ENCODE data around the gene ICAM1. TPM values are rescaled to one million over a fixed set of nuclear protein-coding genes. Genes with fewer than 3 reads are reported as not detected.

Gene ICAM1
- total and polyA plus RNA-seq, 4 donors: 88.4 to 391 (median 185) TPM

DNA sequence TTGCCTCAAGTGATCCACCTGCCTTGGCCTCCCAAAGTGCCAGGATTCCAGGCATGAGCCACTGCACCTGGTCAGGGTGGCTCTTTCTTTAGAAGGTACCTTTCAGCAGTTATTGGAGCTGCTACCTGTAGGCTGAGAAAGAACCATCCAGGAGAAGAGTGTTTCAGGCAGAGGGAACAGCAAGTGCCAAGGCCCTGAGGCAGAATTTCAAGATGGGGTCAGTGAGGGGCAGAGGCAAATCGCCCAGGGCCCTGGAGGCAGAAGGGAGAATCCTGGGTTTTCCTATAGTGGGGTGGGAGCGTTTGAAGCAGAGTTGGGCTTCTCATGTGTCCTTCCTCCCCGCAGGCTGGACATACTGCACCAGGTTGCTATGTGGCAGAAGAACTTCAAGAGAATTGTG is 16.7 kb upstream of the ICAM1 start:
- H3K36me3 ChIP-seq (ENCODE audit: control insufficient read depth in 4 of 4, insufficient read depth in 4 of 4, low read length in 4 of 4): peaks cover 4 to 41% (median 20%) of the 10 kb centered on the region in 4 donors

DNA sequence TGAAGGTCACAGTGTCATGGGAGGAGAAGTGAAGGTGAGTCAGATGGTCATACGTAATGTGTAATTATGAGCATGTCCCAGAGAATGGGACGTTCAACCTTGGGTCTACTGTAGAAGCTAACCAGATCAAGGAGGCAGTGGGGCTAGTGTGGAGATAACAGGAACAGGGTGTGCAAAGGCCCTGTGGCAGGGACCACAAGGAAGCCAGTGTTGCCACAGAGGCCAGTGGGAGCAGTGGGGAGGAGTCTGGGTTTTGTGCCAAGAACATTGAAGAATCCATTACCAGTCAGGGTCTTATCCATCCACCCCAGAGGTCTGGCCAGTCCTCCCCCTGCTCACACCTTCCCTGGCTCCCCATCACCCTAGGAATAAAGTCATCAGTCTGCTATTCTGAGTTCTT is 15.6 kb upstream of the ICAM1 start:
- Histone ChIP-seq H3K4me3 (no peak overlapping the region), H3K9me3 (ENCODE audit: control insufficient read depth in 4 of 4, insufficient read depth in 3 of 4, low read length in 3 of 4) (no peaks in the 10 kb centered on the region), H3K27ac (ENCODE audit: low read depth in 1 of 2, low read length in 1 of 2) (no peak overlapping the region), H3K27me3 (ENCODE audit: control insufficient read depth in 3 of 3, insufficient read depth in 3 of 3, low read length in 2 of 3) (no peaks in the 10 kb centered on the region), H3K36me3 (ENCODE audit: control insufficient read depth in 4 of 4, insufficient read depth in 4 of 4, low read length in 4 of 4) (peaks cover 4 to 42% (median 20%) of the 10 kb centered on the region in 4 donors), H3K9ac (ENCODE audit: insufficient read depth in 1 of 2, low read length in 2 of 2) (no peak overlapping the region), H3K4me1 (ENCODE audit: control insufficient read depth in 5 of 5, insufficient read depth in 5 of 5, low read length in 5 of 5) (peaks cover 0 to 10% (median 3%) of the 10 kb centered on the region in 5 donors)
- DNase-seq (no peak), ATAC-seq (ENCODE audit: insufficient read depth, low FRiP score) (no peak)
- WGBS, 2 donors: 95 to 97% methylated on average over 2 of the region's 2 CpGs
- TF ChIP-seq, protein P1, sequence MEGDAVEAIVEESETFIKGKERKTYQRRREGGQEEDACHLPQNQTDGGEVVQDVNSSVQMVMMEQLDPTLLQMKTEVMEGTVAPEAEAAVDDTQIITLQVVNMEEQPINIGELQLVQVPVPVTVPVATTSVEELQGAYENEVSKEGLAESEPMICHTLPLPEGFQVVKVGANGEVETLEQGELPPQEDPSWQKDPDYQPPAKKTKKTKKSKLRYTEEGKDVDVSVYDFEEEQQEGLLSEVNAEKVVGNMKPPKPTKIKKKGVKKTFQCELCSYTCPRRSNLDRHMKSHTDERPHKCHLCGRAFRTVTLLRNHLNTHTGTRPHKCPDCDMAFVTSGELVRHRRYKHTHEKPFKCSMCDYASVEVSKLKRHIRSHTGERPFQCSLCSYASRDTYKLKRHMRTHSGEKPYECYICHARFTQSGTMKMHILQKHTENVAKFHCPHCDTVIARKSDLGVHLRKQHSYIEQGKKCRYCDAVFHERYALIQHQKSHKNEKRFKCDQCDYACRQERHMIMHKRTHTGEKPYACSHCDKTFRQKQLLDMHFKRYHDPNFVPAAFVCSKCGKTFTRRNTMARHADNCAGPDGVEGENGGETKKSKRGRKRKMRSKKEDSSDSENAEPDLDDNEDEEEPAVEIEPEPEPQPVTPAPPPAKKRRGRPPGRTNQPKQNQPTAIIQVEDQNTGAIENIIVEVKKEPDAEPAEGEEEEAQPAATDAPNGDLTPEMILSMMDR (IDR thresholded peaks at IDR 0.05; ENCODE audit: control extremely low read depth, extremely low read depth): no peak

More for the DNA sequence above, 16.7 kb upstream of the ICAM1 start:
- no peak overlapping the region for H3K27ac ChIP-seq (ENCODE audit: low read depth in 1 of 2, low read length in 1 of 2)
- TF ChIP-seq, protein P1 (IDR thresholded peaks at IDR 0.05; ENCODE audit: control extremely low read depth, extremely low read depth): no peak
- ATAC-seq (ENCODE audit: insufficient read depth, low FRiP score): no peak
- no peaks in the 10 kb centered on the region for H3K9me3 ChIP-seq (ENCODE audit: control insufficient read depth in 4 of 4, insufficient read depth in 3 of 4, low read length in 3 of 4)
- peaks cover 0 to 10% (median 0%) of the 10 kb centered on the region in 5 donors for H3K4me1 ChIP-seq (ENCODE audit: control insufficient read depth in 5 of 5, insufficient read depth in 5 of 5, low read length in 5 of 5)
- DNase-seq: no peak
- no peak overlapping the region for H3K4me3 ChIP-seq
- WGBS, 2 donors: 94 to 95% methylated on average over 3 of the region's 3 CpGs
- no peak overlapping the region for H3K9ac ChIP-seq (ENCODE audit: insufficient read depth in 1 of 2, low read length in 2 of 2)
- no peaks in the 10 kb centered on the region for H3K27me3 ChIP-seq (ENCODE audit: control insufficient read depth in 3 of 3, insufficient read depth in 3 of 3, low read length in 2 of 3)

DNA sequence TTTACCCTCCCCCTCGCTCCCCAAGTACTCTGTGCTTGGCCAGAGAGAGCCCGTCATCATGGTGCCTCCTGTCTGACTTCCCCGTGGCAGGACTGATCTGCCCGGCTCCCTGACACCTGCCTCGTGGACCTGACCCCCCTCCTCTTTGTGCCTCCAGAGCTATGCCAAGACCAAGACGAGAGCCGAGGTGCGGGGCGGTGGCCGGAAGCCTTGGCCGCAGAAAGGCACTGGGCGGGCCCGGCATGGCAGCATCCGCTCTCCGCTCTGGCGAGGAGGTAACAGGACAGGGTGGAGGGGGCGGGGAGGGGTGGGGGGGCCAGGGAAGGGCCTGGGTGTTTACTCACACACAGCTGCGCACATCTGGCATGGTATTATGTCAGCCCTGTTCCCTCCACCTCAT is 14.4 kb upstream of the ICAM1 start:
- H3K4me1 ChIP-seq (ENCODE audit: control insufficient read depth in 5 of 5, insufficient read depth in 5 of 5, low read length in 5 of 5): peaks cover 0 to 7% (median 3%) of the 10 kb centered on the region in 5 donors
- no peaks in the 10 kb centered on the region for H3K9me3 ChIP-seq (ENCODE audit: control insufficient read depth in 4 of 4, insufficient read depth in 3 of 4, low read length in 3 of 4)
- no peak overlapping the region for H3K9ac ChIP-seq (ENCODE audit: insufficient read depth in 1 of 2, low read length in 2 of 2)
- H3K4me3 ChIP-seq: no peak overlapping the region
- ATAC-seq (ENCODE audit: insufficient read depth, low FRiP score): no peak
- H3K27me3 ChIP-seq (ENCODE audit: control insufficient read depth in 3 of 3, insufficient read depth in 3 of 3, low read length in 2 of 3): no peaks in the 10 kb centered on the region
- peaks cover 4 to 42% (median 20%) of the 10 kb centered on the region in 4 donors for H3K36me3 ChIP-seq (ENCODE audit: control insufficient read depth in 4 of 4, insufficient read depth in 4 of 4, low read length in 4 of 4)
- no peak for DNase-seq
- WGBS, 2 donors: 78 to 79% methylated on average over 15 to 18 of the region's 18 CpGs
- H3K27ac ChIP-seq (ENCODE audit: low read depth in 1 of 2, low read length in 1 of 2): no peak overlapping the region
- TF ChIP-seq, protein P1 (IDR thresholded peaks at IDR 0.05; ENCODE audit: control extremely low read depth, extremely low read depth): no peak
